AG04450 (cell line): ENCODE measurements around the gene STK31. TPM values are rescaled to one million over a fixed set of nuclear protein-coding genes. Genes with fewer than 3 reads are reported as not detected.
"Not testable (repeated sequence)": the region's sequence is repeated elsewhere in the genome, so short reads cannot be mapped to it uniquely, and the experiment has no call there.

Experiments
- CTCF ChIA-PET: fragments of 300-600, 350-600 bp; formaldehyde crosslinking; extraction: SDS; loops from one replicate; lab custom pipeline; 2022; ENCODE audit warnings: antibody characterized with exemption, inconsistent platforms; lab: Charles Lee
- POLR2A ChIA-PET: fragments of 350-600 bp; formaldehyde crosslinking; extraction: SDS; loops from one replicate; lab custom pipeline; 2021; ENCODE audit warnings: antibody characterized with exemption, inconsistent platforms; lab: Yijun Ruan, JAX
- DNase-seq: peaks from one replicate; pipeline ENCODE4 v3.0.0-alpha.2; 2011; ENCODE audit warnings: low read depth, low spot score
- H3K27ac ChIP-seq: one replicate; pipeline ENCODE4 v1.5.1; 2012; ENCODE audit warnings: low read depth, low read length, control low read depth
- H3K27me3 ChIP-seq: one replicate; pipeline ENCODE4 v1.6.0; 2012; ENCODE audit warnings: low read length; ENCODE audit not compliant: control insufficient read depth, insufficient read depth
- H3K4me3 ChIP-seq: 2 replicates; pipeline ENCODE4 v1.5.1; 2011; ENCODE audit warnings: mild to moderate bottlenecking, low read depth, low read length, control low read depth
- H3K9me3 ChIP-seq: 2 replicates; pipeline ENCODE4 v1.5.1; 2012; ENCODE audit warnings: low read length; ENCODE audit not compliant: control insufficient read depth, insufficient read depth
- CTCF ChIP-seq: IDR thresholded peaks from 2 replicates; pipeline ENCODE4 v1.5.1; 2011; ENCODE audit warnings: low read depth, low read length, control low read depth, inconsistent platforms
- polyA plus RNA-seq: library from polyadenylated mRNA; depleted of rRNA; stranded (reverse); fragments of >200 nt; gene quantifications from 2 replicates; pipeline ENCODE4 v1.2.3, GENCODE V29; 2011

The STK31 gene
- polyA plus RNA-seq, 1 experiment: 0.09 TPM

GRCh38 chr7:23715099-23715498 is 5.1 kb downstream of the STK31 start:
- Histone ChIP-seq H3K9me3 (peaks cover 2% of the 10 kb centered on the region; the same call in 1 of the 2 replicates), H3K4me3 (no peak overlapping the region), H3K27me3 (no peaks in the 10 kb centered on the region), H3K27ac (no peak overlapping the region)
- CTCF ChIA-PET: interaction anchor here (0.5 to 9.7 kb wide), 5 partner anchors 101 to 1632 kb away, joined by 3 to 202 read pairs (median 3); no protein-coding TSS in a partner anchor
- POLR2A ChIA-PET: no interaction called here
- no peak for DNase-seq
- no peak for TF ChIP-seq CTCF

GRCh38 chr7:23717788-23718187 is 7.8 kb downstream of the STK31 start:
- ChIA-PET CTCF (interaction anchor here (0.8 to 1.6 kb wide), 5 partner anchors 8 to 171 kb away, joined by 3 to 6 read pairs (median 4); no protein-coding TSS in a partner anchor), POLR2A (no interaction called here)
- H3K27ac ChIP-seq: no peak overlapping the region
- no peak for TF ChIP-seq CTCF
- H3K27me3 ChIP-seq: no peaks in the 10 kb centered on the region
- no peaks in the 10 kb centered on the region; the same call in 1 of the 2 replicates for H3K9me3 ChIP-seq
- no peak overlapping the region for H3K4me3 ChIP-seq
- no peak for DNase-seq

GRCh38 chr7:23721456-23721855 is 11.4 kb downstream of the STK31 start:
- DNase-seq: no peak
- Histone ChIP-seq H3K4me3 (no peak overlapping the region), H3K27me3 (no peaks in the 10 kb centered on the region), H3K27ac (no peak overlapping the region), H3K9me3 (no peaks in the 10 kb centered on the region; the same call in 1 of the 2 replicates)
- POLR2A ChIA-PET: no interaction called here
- CTCF ChIA-PET: interaction anchor here (1.1 to 3.1 kb wide), 3 partner anchors 151 to 448 kb away, joined by 3 to 12 read pairs (median 4); no protein-coding TSS in a partner anchor
- TF ChIP-seq CTCF: no peak

GRCh38 chr7:23722587-23723216 is 12.7 kb downstream of the STK31 start:
- H3K4me3 ChIP-seq, H3K27ac ChIP-seq, H3K27me3 ChIP-seq, CTCF ChIA-PET, H3K9me3 ChIP-seq, POLR2A ChIA-PET, DNase-seq: not testable (repeated sequence)

GRCh38 chr7:23724113-23724512 is 14.1 kb downstream of the STK31 start:
- DNase-seq, H3K4me3 ChIP-seq, H3K27me3 ChIP-seq, H3K9me3 ChIP-seq, H3K27ac ChIP-seq, POLR2A ChIA-PET: not testable (repeated sequence)
- CTCF ChIA-PET: interaction anchor here (1.1 kb wide), 1 partner anchor 44 kb away, joined by 3 read pairs; the partner anchor contains the start of gene FAM221A

- TF ChIP-seq CTCF: no peak
- peaks cover 4% of the 10 kb centered on the region for H3K27me3 ChIP-seq
- ChIA-PET CTCF (no interaction called here), POLR2A (no interaction called here)
- DNase-seq: no peak
- peaks cover 9% of the 10 kb centered on the region; the same call in 1 of the 2 replicates for H3K9me3 ChIP-seq
- H3K4me3 ChIP-seq: no peak overlapping the region
- no peak overlapping the region for H3K27ac ChIP-seq
Measured at GRCh38 chr7:23742051-23742450, 32.0 kb downstream of the STK31 start.
